CD14-positive monocyte (primary cell): ENCODE measurements around the gene DNAH3. TPM values are rescaled to one million over a fixed set of nuclear protein-coding genes. Genes with fewer than 3 reads are reported as not detected.

ENCODE experiments used
- DNase-seq, 3 donors: peaks; one replicate each; pipeline ENCODE4 v3.0.0-alpha.2; 2011 to 2022
- H2AFZ ChIP-seq: 2 replicates; pipeline ENCODE4 v1.6.0; 2012; ENCODE audit warnings: mild to moderate bottlenecking, low read depth, low read length, inconsistent platforms; ENCODE audit not compliant: insufficient read depth, poor library complexity, severe bottlenecking
- H3K27ac ChIP-seq, 2 donors: 1 replicate in 1 of 2; 2 replicates in 1 of 2; pipeline ENCODE4 v1.5.1; 2012 to 2013; ENCODE audit warnings: low read length in 2 of 2, control low read depth in 1 of 2, inconsistent platforms in 1 of 2, low read depth in 1 of 2, mild to moderate bottlenecking in 1 of 2
- H3K27me3 ChIP-seq, 2 donors: one replicate each; pipeline versions ENCODE4 v1.6.0 to v1.6.1; 2011 to 2013; ENCODE audit warnings: low read length in 2 of 2; ENCODE audit not compliant: control insufficient read depth in 2 of 2, insufficient read depth in 2 of 2
- H3K36me3 ChIP-seq, 2 donors: replicated peaks in 1 of 2; 1 replicate in 1 of 2; 2 replicates in 1 of 2; pipeline versions ENCODE4 v1.5.1 to v1.6.1; 2012 to 2013; ENCODE audit warnings: low read length in 2 of 2, control low read depth in 1 of 2, inconsistent platforms in 1 of 2, mild to moderate bottlenecking in 1 of 2; ENCODE audit not compliant: insufficient read depth in 2 of 2, control insufficient read depth in 1 of 2
- H3K4me1 ChIP-seq, 2 donors: 1 replicate in 1 of 2; 2 replicates in 1 of 2; pipeline versions ENCODE4 v1.5.1 to v1.6.1; 2012 to 2013; ENCODE audit warnings: low read length in 2 of 2, control low read depth in 1 of 2, inconsistent platforms in 1 of 2, mild to moderate bottlenecking in 1 of 2, moderate library complexity in 1 of 2; ENCODE audit not compliant: insufficient read depth in 2 of 2, control insufficient read depth in 1 of 2
- H3K4me2 ChIP-seq: replicated peaks from 2 replicates; pipeline ENCODE3; 2012; ENCODE audit warnings: low read length, moderate library complexity, mild to moderate bottlenecking; ENCODE audit not compliant: poor library complexity, severe bottlenecking; ENCODE audit errors: extremely low read depth
- H3K4me3 ChIP-seq, 3 experiments: fragments of 200-600 bp in 1 of 3; sonication (generic) in 1 of 3; replicated peaks in 1 of 3; 1 replicate in 2 of 3; 2 replicates in 1 of 3; pipeline ENCODE4 v1.5.1; 2011 to 2013; ENCODE audit warnings: low read length in 3 of 3, mild to moderate bottlenecking in 3 of 3, control low read depth in 2 of 3, low read depth in 2 of 3, inconsistent platforms in 1 of 3, moderate library complexity in 1 of 3
- H3K79me2 ChIP-seq: 2 replicates; pipeline ENCODE4 v1.6.0; 2012; ENCODE audit warnings: mild to moderate bottlenecking, control low read depth, inconsistent platforms, low read length, moderate library complexity; ENCODE audit not compliant: insufficient read depth
- H3K9ac ChIP-seq: 2 replicates; pipeline ENCODE4 v1.6.0; 2017; ENCODE audit warnings: low read length, mild to moderate bottlenecking; ENCODE audit not compliant: insufficient read depth, poor library complexity, severe bottlenecking
- H3K9me3 ChIP-seq, 2 donors: replicated peaks in 1 of 2; 1 replicate in 1 of 2; 2 replicates in 1 of 2; pipeline versions ENCODE4 v1.5.1 to v1.6.1; 2012 to 2013; ENCODE audit warnings: low read length in 2 of 2, control low read depth in 1 of 2; ENCODE audit not compliant: control insufficient read depth in 1 of 2, insufficient read depth in 1 of 2
- H4K20me1 ChIP-seq: 2 replicates; pipeline ENCODE4 v1.6.0; 2012; ENCODE audit warnings: mild to moderate bottlenecking, low read length, control low read depth, moderate library complexity; ENCODE audit not compliant: insufficient read depth
- H3K27ac Mint-ChIP-seq, 7 donors: one replicate each; pipeline ENCODE4 v1.8.0; 2020; ENCODE audit warnings: mild to moderate bottlenecking in 7 of 7, mixed read lengths in 7 of 7, moderate library complexity in 6 of 7, inconsistent platforms in 2 of 7
- H3K27me3 Mint-ChIP-seq, 3 donors: one replicate each; pipeline ENCODE4 v1.8.0; 2021 to 2022; ENCODE audit warnings: low read depth in 3 of 3, mild to moderate bottlenecking in 3 of 3, mixed read lengths in 3 of 3, moderate library complexity in 3 of 3, inconsistent platforms in 1 of 3
- H3K36me3 Mint-ChIP-seq, 2 donors: one replicate each; pipeline ENCODE4 v1.8.0; 2020; ENCODE audit warnings: mixed read lengths in 2 of 2, inconsistent platforms in 1 of 2, mild to moderate bottlenecking in 1 of 2
- H3K4me1 Mint-ChIP-seq: one replicate; pipeline ENCODE4 v1.8.0; 2020; ENCODE audit warnings: mild to moderate bottlenecking, mixed read lengths
- H3K4me3 Mint-ChIP-seq, 2 donors: one replicate each; pipeline ENCODE4 v1.8.0; 2020; ENCODE audit warnings: mild to moderate bottlenecking in 2 of 2, mixed read lengths in 2 of 2, moderate library complexity in 1 of 2
- H3K9me3 Mint-ChIP-seq, 7 donors: one replicate each; pipeline ENCODE4 v1.8.0; 2020 to 2022; ENCODE audit warnings: mixed read lengths in 7 of 7, mild to moderate bottlenecking in 6 of 7, moderate library complexity in 6 of 7, inconsistent platforms in 2 of 7
- WGBS: methylation state at CpG from one replicate; pipeline ENCODE4 v1.1.5; 2013; ENCODE audit warnings: missing lambda C conversion rate; ENCODE audit not compliant: insufficient coverage; 5-methylcytosine and 5-hydroxymethylcytosine counted together
- intact Hi-C, 2 donors: fragments of 100-400 bp; cut with micrococcal nuclease; formaldehyde crosslinking; loops; one replicate each; pipeline versions ENCODE4 v1.15.0 to v1.15.1; 2023
- polyA plus RNA-seq, 3 donors: library from polyadenylated mRNA; depleted of rRNA in 1 of 3; unstranded in 2 of 3; stranded (reverse) in 1 of 3; fragments of 300-500 nt in 2 of 3; fragments of >200 nt in 1 of 3; fragmentation: Illumina TruSeq in 2 of 3; gene quantifications; 1 replicate in 2 of 3; 2 replicates in 1 of 3; pipeline ENCODE4 v1.2.3, GENCODE V29; 2012 to 2021
- TF ChIP-seq, protein P1 (sequence below): fragments of 200-600 bp; IDR thresholded peaks from one replicate; pipeline ENCODE4 v1.8.0; 2022; ENCODE audit warnings: antibody characterized with exemption, mild to moderate bottlenecking

The DNAH3 gene
- polyA plus RNA-seq, 3 donors: not detected

DNA sequence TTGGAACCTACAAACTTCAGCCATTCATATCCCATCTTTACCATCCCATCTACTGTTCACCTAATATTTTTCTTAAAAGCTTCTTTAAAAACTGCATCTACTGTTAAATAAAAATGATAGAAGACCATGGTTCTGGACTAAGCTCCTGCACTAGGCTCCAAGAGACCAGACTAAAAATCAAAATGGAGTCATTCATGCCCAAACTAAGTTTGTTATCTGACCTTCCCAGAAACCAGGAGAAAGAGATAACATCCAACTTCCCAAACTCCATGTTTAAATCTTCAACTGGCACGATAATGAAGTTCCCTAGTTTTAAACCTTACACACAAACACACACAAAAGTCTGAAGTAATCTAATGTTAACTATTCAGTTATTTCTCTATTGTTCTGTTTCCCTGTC lies 264.3 kb downstream of the DNAH3 start:
- no peaks in the 10 kb centered on the region for H3K9me3 ChIP-seq
- H3K27me3 Mint-ChIP-seq: no peaks in the 10 kb centered on the region
- no peak overlapping the region for H2AFZ ChIP-seq
- peaks cover 9% of the 10 kb centered on the region for H3K79me2 ChIP-seq
- peaks cover 7 to 12% of the 10 kb centered on the region in 2 donors for H3K4me1 ChIP-seq
- TF ChIP-seq, protein P1, sequence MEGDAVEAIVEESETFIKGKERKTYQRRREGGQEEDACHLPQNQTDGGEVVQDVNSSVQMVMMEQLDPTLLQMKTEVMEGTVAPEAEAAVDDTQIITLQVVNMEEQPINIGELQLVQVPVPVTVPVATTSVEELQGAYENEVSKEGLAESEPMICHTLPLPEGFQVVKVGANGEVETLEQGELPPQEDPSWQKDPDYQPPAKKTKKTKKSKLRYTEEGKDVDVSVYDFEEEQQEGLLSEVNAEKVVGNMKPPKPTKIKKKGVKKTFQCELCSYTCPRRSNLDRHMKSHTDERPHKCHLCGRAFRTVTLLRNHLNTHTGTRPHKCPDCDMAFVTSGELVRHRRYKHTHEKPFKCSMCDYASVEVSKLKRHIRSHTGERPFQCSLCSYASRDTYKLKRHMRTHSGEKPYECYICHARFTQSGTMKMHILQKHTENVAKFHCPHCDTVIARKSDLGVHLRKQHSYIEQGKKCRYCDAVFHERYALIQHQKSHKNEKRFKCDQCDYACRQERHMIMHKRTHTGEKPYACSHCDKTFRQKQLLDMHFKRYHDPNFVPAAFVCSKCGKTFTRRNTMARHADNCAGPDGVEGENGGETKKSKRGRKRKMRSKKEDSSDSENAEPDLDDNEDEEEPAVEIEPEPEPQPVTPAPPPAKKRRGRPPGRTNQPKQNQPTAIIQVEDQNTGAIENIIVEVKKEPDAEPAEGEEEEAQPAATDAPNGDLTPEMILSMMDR: no peak
- H3K9ac ChIP-seq: no peak overlapping the region
- intact Hi-C loops: no loop called here
- no peak overlapping the region for H3K4me3 ChIP-seq
- H4K20me1 ChIP-seq: peaks cover 24% of the 10 kb centered on the region
- no peak overlapping the region for H3K4me3 Mint-ChIP-seq
- H3K27me3 ChIP-seq: no peaks in the 10 kb centered on the region
- no peak overlapping the region for H3K4me2 ChIP-seq
- peaks cover 0 to 20% of the 10 kb centered on the region in 2 donors for H3K36me3 ChIP-seq
- no peak for DNase-seq
- H3K27ac Mint-ChIP-seq: peak overlapping the region in 1 of 7 donors; percentile 21
- H3K36me3 Mint-ChIP-seq: peaks cover 29 to 31% of the 10 kb centered on the region in 2 donors
- no CpG with 5 or more reads among the region's 1 CpG for whole genome bisulfite sequencing
- H3K9me3 Mint-ChIP-seq: no peaks in the 10 kb centered on the region
- peaks cover 20% of the 10 kb centered on the region for H3K4me1 Mint-ChIP-seq
- no peak overlapping the region for H3K27ac ChIP-seq

DNA sequence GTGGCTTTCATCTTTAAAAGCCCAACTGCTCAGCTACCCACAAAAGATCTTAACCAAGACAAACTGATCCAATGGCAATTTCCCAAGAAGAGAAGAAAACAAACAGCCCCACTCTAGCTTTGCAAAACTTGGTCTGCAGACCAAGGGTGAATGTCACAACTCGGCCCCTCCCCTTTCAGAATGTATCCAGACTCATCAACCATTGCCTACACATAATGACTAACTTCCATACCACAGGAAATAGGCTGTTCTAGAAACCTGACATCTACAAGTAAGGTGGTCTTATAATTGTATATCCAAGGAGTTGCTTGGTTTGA lies 266.4 kb downstream of the DNAH3 start:
- intact Hi-C loops: no loop called here
- Histone ChIP-seq H2AFZ (no peak overlapping the region), H3K79me2 (peaks cover 26% of the 10 kb centered on the region), H3K27me3 (no peaks in the 10 kb centered on the region), H3K4me1 (peaks cover 14 to 20% of the 10 kb centered on the region in 2 donors), H3K36me3 (peaks cover 0 to 6% of the 10 kb centered on the region in 2 donors), H3K9ac (no peak overlapping the region), H3K9me3 (no peaks in the 10 kb centered on the region), H3K4me2 (no peak overlapping the region), H3K27ac (no peak overlapping the region), H4K20me1 (peaks cover 20% of the 10 kb centered on the region), H3K4me3 (no peak overlapping the region)
- peaks cover 17 to 19% of the 10 kb centered on the region in 2 donors for H3K36me3 Mint-ChIP-seq
- TF ChIP-seq, protein P1: no peak
- H3K4me1 Mint-ChIP-seq: peaks cover 28% of the 10 kb centered on the region
- WGBS: no CpG with 5 or more reads among the region's 1 CpG
- H3K9me3 Mint-ChIP-seq: no peaks in the 10 kb centered on the region
- DNase-seq: no peak
- H3K4me3 Mint-ChIP-seq: no peak overlapping the region
- peak overlapping the region in 2 of 7 donors; percentile 1 to 19 for H3K27ac Mint-ChIP-seq
- H3K27me3 Mint-ChIP-seq: no peaks in the 10 kb centered on the region
